Erythroblast (primary cell): ENCODE results near the gene SLC35C1.

ENCODE experiments used
- GATA1 ChIP-seq: IDR thresholded peaks from 2 replicates; pipeline ENCODE4 v1.6.1; 2011; ENCODE audit warnings: low read depth, mild to moderate bottlenecking, control low read depth, low read length, moderate library complexity
- POLR2A ChIP-seq: IDR thresholded peaks from 2 replicates; pipeline ENCODE4 v1.6.1; 2011; ENCODE audit warnings: mild to moderate bottlenecking, low read length

- TF ChIP-seq POLR2A (no peak), GATA1 (no peak)
Measured at GRCh38 chr11:45809456-45810395, 4.8 kb downstream of the SLC35C1 start.
